WTC11 (cell line): ENCODE results near the gene TFAP2E. TPM values are rescaled to one million over a fixed set of nuclear protein-coding genes. Genes with fewer than 3 reads are reported as not detected.

ENCODE experiments used
- ATAC-seq: fragments of 200-7000 bp; cut with Tn5 transposase; 2 replicates; pipeline ENCODE4 v1.10.0; 2021; ENCODE audit warnings: mild to moderate bottlenecking, moderate library complexity
- CTCF ChIA-PET: fragments of 300-600 bp; sonication (Branson Sonifier 250); formaldehyde crosslinking; loops from one replicate; lab custom pipeline; 2021; ENCODE audit warnings: antibody characterized with exemption; lab: Charles Lee
- POLR2A ChIA-PET: fragments of 350-600 bp; sonication (Branson Sonifier 250); formaldehyde crosslinking; loops from one replicate; lab custom pipeline; 2021; ENCODE audit warnings: antibody characterized with exemption; lab: Charles Lee
- DNase-seq: peaks from one replicate; pipeline ENCODE4 v3.0.0; 2021; ENCODE audit warnings: low spot score
- H3K27ac Mint-ChIP-seq: 2 replicates; pipeline ENCODE4 v1.8.0; 2021; ENCODE audit warnings: mixed read lengths
- H3K27me3 Mint-ChIP-seq: 2 replicates; pipeline ENCODE4 v1.8.0; 2021; ENCODE audit warnings: low read depth, mild to moderate bottlenecking, moderate library complexity, mixed read lengths
- H3K36me3 Mint-ChIP-seq: 2 replicates; pipeline ENCODE4 v1.8.0; 2021; ENCODE audit warnings: mixed read lengths
- H3K4me1 Mint-ChIP-seq: 2 replicates; pipeline ENCODE4 v1.8.0; 2022; ENCODE audit warnings: mixed read lengths
- H3K4me3 Mint-ChIP-seq: 2 replicates; pipeline ENCODE4 v1.8.0; 2021; ENCODE audit warnings: mild to moderate bottlenecking, moderate library complexity, mixed read lengths
- H3K9me3 Mint-ChIP-seq: 2 replicates; pipeline ENCODE4 v1.8.0; 2021; ENCODE audit warnings: mixed read lengths
- ATF1 ChIP-seq: sonication (generic); formaldehyde crosslinking; IDR thresholded peaks from 2 replicates; pipeline ENCODE4 v1.8.1; 2023; ENCODE audit warnings: mild to moderate bottlenecking, moderate library complexity, missing genetic modification reagents
- CDX4 ChIP-seq: fragments of 250-450 bp; sonication (Bioruptor Pico); IDR thresholded peaks from 2 replicates; pipeline ENCODE4 v1.9.0; 2021; ENCODE audit warnings: moderate library complexity, mild to moderate bottlenecking, inconsistent platforms, borderline replicate concordance
- E2F1 ChIP-seq: sonication (generic); formaldehyde crosslinking; IDR thresholded peaks from 2 replicates; pipeline ENCODE4 v1.8.0; 2022; ENCODE audit warnings: mild to moderate bottlenecking, missing genetic modification reagents
- FOXJ3 ChIP-seq: sonication (generic); formaldehyde crosslinking; IDR thresholded peaks from 2 replicates; pipeline ENCODE4 v1.9.0; 2021; ENCODE audit warnings: missing genetic modification reagents, mild to moderate bottlenecking, borderline replicate concordance
- FOXK1 ChIP-seq: sonication (generic); formaldehyde crosslinking; IDR thresholded peaks from 2 replicates; pipeline ENCODE4 v1.8.0; 2022; ENCODE audit warnings: mild to moderate bottlenecking, moderate library complexity, missing genetic modification reagents
- FOXP1 ChIP-seq: sonication (generic); formaldehyde crosslinking; IDR thresholded peaks from 2 replicates; pipeline ENCODE4 v1.8.0; 2022; ENCODE audit warnings: missing genetic modification reagents, mild to moderate bottlenecking, moderate library complexity, borderline replicate concordance
- GTF2I ChIP-seq: fragments of 250-450 bp; sonication (Bioruptor Pico); conservative IDR thresholded peaks from 2 replicates; pipeline ENCODE4 v1.4.0; 2021; ENCODE audit warnings: mild to moderate bottlenecking
- HMGA2 ChIP-seq: fragments of 250-450 bp; sonication (Bioruptor Pico); IDR thresholded peaks from 2 replicates; pipeline ENCODE4 v1.4.0; 2021; ENCODE audit warnings: mild to moderate bottlenecking, moderate library complexity
- HMGXB4 ChIP-seq: sonication (generic); formaldehyde crosslinking; IDR thresholded peaks from 2 replicates; pipeline ENCODE4 v1.8.1; 2023; ENCODE audit warnings: mild to moderate bottlenecking, moderate library complexity, missing genetic modification reagents
- IRF1 ChIP-seq: sonication (generic); formaldehyde crosslinking; IDR thresholded peaks from 2 replicates; pipeline ENCODE4 v1.8.0; 2023; ENCODE audit warnings: missing genetic modification reagents
- IRF2 ChIP-seq: sonication (generic); formaldehyde crosslinking; IDR thresholded peaks from 2 replicates; pipeline ENCODE4 v1.8.0; 2022; ENCODE audit warnings: low read depth, missing genetic modification reagents, borderline replicate concordance
- MYBL2 ChIP-seq: sonication (generic); formaldehyde crosslinking; IDR thresholded peaks from 2 replicates; pipeline ENCODE4 v1.8.1; 2023; ENCODE audit warnings: mild to moderate bottlenecking, moderate library complexity, missing genetic modification reagents
- NFATC4 ChIP-seq: fragments of 250-450 bp; sonication (Bioruptor Pico); IDR thresholded peaks from 2 replicates; pipeline ENCODE4 v1.9.0; 2021; ENCODE audit warnings: mild to moderate bottlenecking
- NFE2L1 ChIP-seq: sonication (generic); formaldehyde crosslinking; IDR thresholded peaks from 2 replicates; pipeline ENCODE4 v1.8.1; 2023; ENCODE audit warnings: missing genetic modification reagents
- PREB ChIP-seq: sonication (generic); formaldehyde crosslinking; IDR thresholded peaks from 2 replicates; pipeline ENCODE4 v1.8.1; 2022; ENCODE audit warnings: mild to moderate bottlenecking, missing genetic modification reagents, moderate library complexity, borderline replicate concordance
- TEAD1 ChIP-seq: sonication (generic); formaldehyde crosslinking; IDR thresholded peaks from 2 replicates; pipeline ENCODE4 v1.8.0; 2022; ENCODE audit warnings: mild to moderate bottlenecking, missing genetic modification reagents
- TP53 ChIP-seq: sonication (generic); formaldehyde crosslinking; IDR thresholded peaks from 2 replicates; pipeline ENCODE4 v1.8.1; 2023; ENCODE audit warnings: mild to moderate bottlenecking, missing genetic modification reagents
- ZNF219 ChIP-seq: sonication (generic); formaldehyde crosslinking; IDR thresholded peaks from 2 replicates; pipeline ENCODE4 v1.8.0; 2023; ENCODE audit warnings: missing genetic modification reagents, mild to moderate bottlenecking, borderline replicate concordance
- ZNF317 ChIP-seq: sonication (generic); formaldehyde crosslinking; IDR thresholded peaks from 2 replicates; pipeline ENCODE4 v1.8.1; 2023; ENCODE audit warnings: low read depth, mild to moderate bottlenecking, moderate library complexity, missing genetic modification reagents, borderline replicate concordance
- ZNF416 ChIP-seq: fragments of 250-450 bp; sonication (Bioruptor Pico); IDR thresholded peaks from 2 replicates; pipeline ENCODE4 v1.9.0; 2021; ENCODE audit warnings: mild to moderate bottlenecking, inconsistent platforms
- total RNA-seq: library from RNA; stranded (reverse); gene quantifications from 3 replicates; pipeline ENCODE4 v1.2.3, GENCODE V29; 2021
- TF ChIP-seq, protein P1 (sequence below): fragments of 250-450 bp; sonication (Bioruptor Pico); conservative IDR thresholded peaks from 2 replicates; pipeline ENCODE4 v1.9.0; 2021; ENCODE audit warnings: mild to moderate bottlenecking
- TF ChIP-seq, protein P2 (sequence below): sonication (generic); formaldehyde crosslinking; IDR thresholded peaks from 2 replicates; pipeline ENCODE4 v1.8.1; 2022; ENCODE audit warnings: missing genetic modification reagents, borderline replicate concordance
- TF ChIP-seq, protein P3 (sequence below): sonication (generic); formaldehyde crosslinking; IDR thresholded peaks from 2 replicates; pipeline ENCODE4 v1.8.0; 2023; ENCODE audit warnings: mild to moderate bottlenecking, missing genetic modification reagents

Gene TFAP2E
- total RNA-seq, 1 experiment from 2014 or later: 1.7 TPM

DNA sequence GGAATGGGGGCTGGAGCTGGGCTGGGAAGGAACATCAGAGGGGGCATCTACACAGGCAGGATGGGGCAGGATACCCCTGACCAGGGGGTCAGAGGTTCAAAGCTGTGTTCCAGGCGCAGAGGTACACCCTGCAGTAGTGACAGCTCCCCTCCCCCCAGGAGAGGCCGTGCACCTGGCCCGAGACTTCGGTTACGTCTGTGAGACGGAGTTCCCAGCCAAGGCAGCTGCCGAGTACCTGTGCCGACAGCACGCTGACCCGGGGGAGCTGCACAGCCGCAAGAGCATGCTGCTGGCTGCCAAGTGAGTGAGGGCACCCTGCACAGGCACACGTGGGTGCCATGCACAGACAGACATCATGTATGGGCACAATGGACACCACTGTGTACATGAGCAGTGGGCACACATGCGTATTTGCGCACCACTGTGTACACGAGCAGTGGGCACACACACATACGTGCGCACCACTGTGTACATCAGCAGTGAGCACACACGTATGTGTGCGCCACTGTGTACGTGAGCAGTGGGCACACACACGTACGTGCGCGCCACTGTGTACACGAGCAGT is 17.4 kb downstream of the TFAP2E start:
- ATAC-seq: no peak
- Mint-ChIP-seq H3K36me3 (no peaks in the 10 kb centered on the region), H3K27me3 (no peaks in the 10 kb centered on the region), H3K27ac (no peak overlapping the region), H3K4me3 (no peak overlapping the region), H3K9me3 (no peaks in the 10 kb centered on the region), H3K4me1 (peaks cover 10% of the 10 kb centered on the region; the same call in 1 of the 2 replicates)
- no peak for TF ChIP-seq FOXP1 (CRISPR knock-in tag)
- TF ChIP-seq ZNF317: no peak
- TF ChIP-seq NFE2L1 (CRISPR knock-in tag): no peak
- no peak for TF ChIP-seq ATF1 (CRISPR knock-in tag)
- no peak for TF ChIP-seq HMGXB4 (CRISPR knock-in tag)
- TF ChIP-seq HMGA2: no peak
- no peak for TF ChIP-seq ZNF416
- no peak for TF ChIP-seq MYBL2 (CRISPR knock-in tag)
- no peak for TF ChIP-seq TEAD1 (CRISPR knock-in tag)
- no peak for TF ChIP-seq PREB (CRISPR knock-in tag)
- TF ChIP-seq, protein P1, sequence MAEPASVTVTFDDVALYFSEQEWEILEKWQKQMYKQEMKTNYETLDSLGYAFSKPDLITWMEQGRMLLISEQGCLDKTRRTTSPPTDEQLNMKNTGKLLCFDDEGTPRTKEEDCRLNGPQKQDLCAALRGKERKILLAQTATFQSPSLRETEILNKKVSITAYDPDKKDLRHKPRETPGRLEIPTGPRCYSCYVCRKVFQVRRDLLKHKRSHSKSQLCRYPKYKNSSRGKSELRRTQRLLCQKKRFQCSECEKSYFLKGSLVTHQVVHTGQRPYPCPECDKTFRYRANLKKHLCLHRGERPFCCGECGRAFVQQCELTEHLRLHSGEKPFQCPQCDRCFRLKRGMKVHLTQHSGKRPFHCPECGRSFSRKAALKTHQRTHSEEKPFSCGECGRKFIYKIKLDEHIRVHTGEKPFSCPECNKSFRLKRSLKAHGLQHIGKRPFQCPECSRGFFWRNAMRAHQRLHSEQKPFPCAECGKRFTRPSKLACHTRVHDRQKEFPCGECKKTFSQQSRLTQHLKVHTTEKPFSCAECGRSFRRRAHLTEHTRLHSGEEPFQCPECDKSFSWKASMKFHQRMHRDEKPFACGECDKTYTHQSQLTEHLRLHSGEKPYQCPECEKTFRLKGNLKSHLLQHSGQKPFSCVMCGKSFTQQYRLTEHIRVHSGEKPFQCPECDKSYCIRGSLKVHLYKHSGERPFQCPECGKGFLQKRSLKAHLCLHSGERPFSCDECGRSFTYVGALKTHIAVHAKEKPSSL (CRISPR knock-in tag): no peak
- no peak for DNase-seq
- CTCF ChIA-PET: interaction anchor here (0.7 to 1.3 kb wide), 2 partner anchors 26 to 125 kb away, joined by 3 read pairs; no protein-coding TSS in a partner anchor
- POLR2A ChIA-PET: no interaction called here

GRCh38 chr1:35591211-35591610 is 18.1 kb downstream of the TFAP2E start:
- Mint-ChIP-seq H3K27ac (peak overlapping the region; percentile 77), H3K9me3 (no peaks in the 10 kb centered on the region), H3K4me1 (peaks cover 10% of the 10 kb centered on the region; the same call in 1 of the 2 replicates), H3K27me3 (no peaks in the 10 kb centered on the region), H3K4me3 (no peak overlapping the region), H3K36me3 (no peaks in the 10 kb centered on the region)
- ChIA-PET CTCF (interaction anchor here (0.7 kb wide), 1 partner anchor 125 kb away, joined by 3 read pairs; no protein-coding TSS in a partner anchor), POLR2A (no interaction called here)
- ATAC-seq (no peak), DNase-seq (no peak)
- no peak for TF ChIP-seq FOXP1 (CRISPR knock-in tag)
- no peak for TF ChIP-seq TEAD1 (CRISPR knock-in tag)
- TF ChIP-seq, protein P2, sequence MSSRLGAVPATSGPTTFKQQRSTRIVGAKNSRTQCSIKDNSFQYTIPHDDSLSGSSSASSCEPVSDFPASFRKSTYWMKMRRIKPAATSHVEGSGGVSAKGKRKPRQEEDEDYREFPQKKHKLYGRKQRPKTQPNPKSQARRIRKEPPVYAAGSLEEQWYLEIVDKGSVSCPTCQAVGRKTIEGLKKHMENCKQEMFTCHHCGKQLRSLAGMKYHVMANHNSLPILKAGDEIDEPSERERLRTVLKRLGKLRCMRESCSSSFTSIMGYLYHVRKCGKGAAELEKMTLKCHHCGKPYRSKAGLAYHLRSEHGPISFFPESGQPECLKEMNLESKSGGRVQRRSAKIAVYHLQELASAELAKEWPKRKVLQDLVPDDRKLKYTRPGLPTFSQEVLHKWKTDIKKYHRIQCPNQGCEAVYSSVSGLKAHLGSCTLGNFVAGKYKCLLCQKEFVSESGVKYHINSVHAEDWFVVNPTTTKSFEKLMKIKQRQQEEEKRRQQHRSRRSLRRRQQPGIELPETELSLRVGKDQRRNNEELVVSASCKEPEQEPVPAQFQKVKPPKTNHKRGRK (CRISPR knock-in tag): no peak
- no peak for TF ChIP-seq ZNF219 (CRISPR knock-in tag)
- no peak for TF ChIP-seq FOXJ3 (CRISPR knock-in tag)
- no peak for TF ChIP-seq GTF2I
- TF ChIP-seq IRF2 (CRISPR knock-in tag): no peak
- no peak for TF ChIP-seq TP53 (CRISPR knock-in tag)
- TF ChIP-seq FOXK1 (CRISPR knock-in tag): no peak
- no peak for TF ChIP-seq ATF1 (CRISPR knock-in tag)
- TF ChIP-seq NFATC4 (CRISPR knock-in tag): no peak
- no peak for TF ChIP-seq E2F1 (CRISPR knock-in tag)
- TF ChIP-seq CDX4 (CRISPR knock-in tag): no peak
- no peak for TF ChIP-seq IRF1
- TF ChIP-seq, protein P3, sequence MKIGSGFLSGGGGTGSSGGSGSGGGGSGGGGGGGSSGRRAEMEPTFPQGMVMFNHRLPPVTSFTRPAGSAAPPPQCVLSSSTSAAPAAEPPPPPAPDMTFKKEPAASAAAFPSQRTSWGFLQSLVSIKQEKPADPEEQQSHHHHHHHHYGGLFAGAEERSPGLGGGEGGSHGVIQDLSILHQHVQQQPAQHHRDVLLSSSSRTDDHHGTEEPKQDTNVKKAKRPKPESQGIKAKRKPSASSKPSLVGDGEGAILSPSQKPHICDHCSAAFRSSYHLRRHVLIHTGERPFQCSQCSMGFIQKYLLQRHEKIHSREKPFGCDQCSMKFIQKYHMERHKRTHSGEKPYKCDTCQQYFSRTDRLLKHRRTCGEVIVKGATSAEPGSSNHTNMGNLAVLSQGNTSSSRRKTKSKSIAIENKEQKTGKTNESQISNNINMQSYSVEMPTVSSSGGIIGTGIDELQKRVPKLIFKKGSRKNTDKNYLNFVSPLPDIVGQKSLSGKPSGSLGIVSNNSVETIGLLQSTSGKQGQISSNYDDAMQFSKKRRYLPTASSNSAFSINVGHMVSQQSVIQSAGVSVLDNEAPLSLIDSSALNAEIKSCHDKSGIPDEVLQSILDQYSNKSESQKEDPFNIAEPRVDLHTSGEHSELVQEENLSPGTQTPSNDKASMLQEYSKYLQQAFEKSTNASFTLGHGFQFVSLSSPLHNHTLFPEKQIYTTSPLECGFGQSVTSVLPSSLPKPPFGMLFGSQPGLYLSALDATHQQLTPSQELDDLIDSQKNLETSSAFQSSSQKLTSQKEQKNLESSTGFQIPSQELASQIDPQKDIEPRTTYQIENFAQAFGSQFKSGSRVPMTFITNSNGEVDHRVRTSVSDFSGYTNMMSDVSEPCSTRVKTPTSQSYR: no peak
